NT2/D1 (cell line): ENCODE data around the gene SMCHD1.

ENCODE experiments used
- DNase-seq: peaks from one replicate; pipeline ENCODE4 v3.0.0-alpha.2; 2011; ENCODE audit warnings: low read depth, low spot score
- H3K27me3 ChIP-seq: 2 replicates; pipeline ENCODE4 v1.6.0; 2011; ENCODE audit warnings: mild to moderate bottlenecking; ENCODE audit not compliant: insufficient read length, insufficient read depth
- H3K36me3 ChIP-seq: 2 replicates; pipeline ENCODE4 v1.6.1; 2011; ENCODE audit warnings: mild to moderate bottlenecking, low read length, mixed read lengths; ENCODE audit not compliant: insufficient read depth, insufficient read length
- H3K4me1 ChIP-seq: 2 replicates; pipeline ENCODE4 v1.5.1; 2011; ENCODE audit not compliant: insufficient read depth, insufficient read length
- H3K4me3 ChIP-seq: 2 replicates; pipeline ENCODE4 v1.5.1; 2011; ENCODE audit warnings: low read depth; ENCODE audit not compliant: insufficient read length
- H3K9ac ChIP-seq: 2 replicates; pipeline ENCODE4 v1.6.0; 2011; ENCODE audit warnings: low read depth; ENCODE audit not compliant: insufficient read length
- H3K9me3 ChIP-seq: 2 replicates; pipeline ENCODE4 v1.5.1; 2011; ENCODE audit warnings: mild to moderate bottlenecking, low read length; ENCODE audit not compliant: insufficient read depth
- SUZ12 ChIP-seq: IDR thresholded peaks from 2 replicates; pipeline ENCODE4 v1.6.1; 2011; ENCODE audit not compliant: insufficient read length, insufficient read depth; ENCODE audit errors: extremely low read depth
- YY1 ChIP-seq: IDR thresholded peaks from 2 replicates; pipeline ENCODE4 v1.6.1; 2011; ENCODE audit not compliant: insufficient read length, insufficient read depth
- ZNF274 ChIP-seq: IDR thresholded peaks from 2 replicates; pipeline ENCODE4 v1.6.1; 2011; ENCODE audit warnings: mild to moderate bottlenecking, low read depth, low read length

The SMCHD1 gene

DNA sequence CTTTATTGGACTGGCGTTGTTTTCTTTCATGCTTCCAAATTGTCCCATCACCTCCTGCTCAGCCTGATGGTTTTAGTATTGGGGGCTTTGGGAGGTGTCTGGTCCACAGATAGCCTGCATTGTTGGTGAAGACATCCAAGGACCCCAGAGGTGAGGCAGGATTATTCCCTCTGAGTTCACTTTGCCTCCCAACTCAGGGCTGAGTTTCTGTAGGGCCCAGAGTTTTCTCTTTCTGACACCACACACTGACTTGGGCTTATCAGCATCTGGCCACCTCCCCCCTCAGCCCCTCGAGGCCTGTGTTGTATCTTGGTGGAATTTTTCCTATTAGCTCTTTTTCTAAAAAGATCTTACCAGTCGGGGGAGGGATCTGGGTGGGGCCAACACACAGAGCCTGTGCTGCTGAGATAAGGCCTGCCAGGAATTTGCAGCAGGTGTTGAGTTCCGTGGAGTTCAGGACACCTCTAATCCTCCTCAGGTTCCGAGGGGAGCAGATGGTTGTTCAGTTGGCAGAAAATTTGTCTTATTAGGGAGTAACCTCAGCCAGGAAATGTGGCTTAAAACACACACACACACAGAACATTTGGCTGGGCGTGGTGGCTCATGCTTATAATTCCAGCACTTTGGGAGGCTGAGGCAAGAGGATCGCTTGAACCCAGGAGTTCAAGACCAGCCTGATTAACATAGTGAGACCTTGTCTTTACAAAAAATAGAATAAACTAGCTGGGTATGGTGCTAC, 198.6 kb downstream of the SMCHD1 start:
- Histone ChIP-seq H3K4me3 (no peak overlapping the region), H3K4me1 (peaks cover 2% of the 10 kb centered on the region), H3K9me3 (no peaks in the 10 kb centered on the region; the same call in 1 of the 2 replicates), H3K36me3 (peaks cover 61% of the 10 kb centered on the region), H3K9ac (no peak overlapping the region), H3K27me3 (no peaks in the 10 kb centered on the region)
- no peak for TF ChIP-seq YY1
- TF ChIP-seq SUZ12: no peak
- TF ChIP-seq ZNF274: no peak
- DNase-seq: no peak
